Activated CD4-positive, alpha-beta T cell treated with anti-CD3 and anti-CD28 coated beads, Interleukin-2, amount 10 ng/mL, durations not matched to agents 7 days and 5 days (primary cell): Measurements from ENCODE around the gene ARMC3. TPM values are rescaled to one million over a fixed set of nuclear protein-coding genes. Genes with fewer than 3 reads are reported as not detected.
A peak's percentile ranks its signal among the peaks of the same experiment; 100 is the strongest.
"Not testable (repeated sequence)": the region's sequence is repeated elsewhere in the genome, so short reads cannot be mapped to it uniquely, and the experiment has no call there.

ENCODE experiments used
- CTCF ChIA-PET: fragments of 350-600 bp; sonication (Branson Sonifier 250); formaldehyde crosslinking; loops from one replicate; lab custom pipeline; 2021; ENCODE audit warnings: antibody characterized with exemption; lab: Charles Lee
- POLR2A ChIA-PET: fragments of 350-600 bp; sonication (Branson Sonifier 250); formaldehyde crosslinking; loops from one replicate; lab custom pipeline; 2021; ENCODE audit warnings: antibody characterized with exemption; lab: Charles Lee
- DNase-seq: peaks from one replicate; pipeline ENCODE4 v3.0.0-alpha.2; 2020
- H3K27ac Mint-ChIP-seq: one replicate; pipeline ENCODE4 v1.8.0; 2021; ENCODE audit warnings: mild to moderate bottlenecking, moderate library complexity, mixed read lengths
- H3K27me3 Mint-ChIP-seq: one replicate; pipeline ENCODE4 v1.8.0; 2021; ENCODE audit warnings: mixed read lengths
- H3K36me3 Mint-ChIP-seq: one replicate; pipeline ENCODE4 v1.8.0; 2021; ENCODE audit warnings: low read depth, mixed read lengths
- H3K4me1 Mint-ChIP-seq: one replicate; pipeline ENCODE4 v1.8.0; 2021; ENCODE audit warnings: mixed read lengths
- H3K4me3 Mint-ChIP-seq: one replicate; pipeline ENCODE4 v1.8.0; 2021; ENCODE audit warnings: mild to moderate bottlenecking, moderate library complexity, mixed read lengths
- H3K9me3 Mint-ChIP-seq: one replicate; pipeline ENCODE4 v1.8.0; 2021; ENCODE audit warnings: mixed read lengths
- total RNA-seq, 2 experiments: library from RNA; stranded (reverse); gene quantifications; one replicate each; pipeline ENCODE4 v1.2.3, GENCODE V29; 2021

ARMC3 gene
- total RNA-seq, 2 experiments from 2014 or later = not detected

DNA sequence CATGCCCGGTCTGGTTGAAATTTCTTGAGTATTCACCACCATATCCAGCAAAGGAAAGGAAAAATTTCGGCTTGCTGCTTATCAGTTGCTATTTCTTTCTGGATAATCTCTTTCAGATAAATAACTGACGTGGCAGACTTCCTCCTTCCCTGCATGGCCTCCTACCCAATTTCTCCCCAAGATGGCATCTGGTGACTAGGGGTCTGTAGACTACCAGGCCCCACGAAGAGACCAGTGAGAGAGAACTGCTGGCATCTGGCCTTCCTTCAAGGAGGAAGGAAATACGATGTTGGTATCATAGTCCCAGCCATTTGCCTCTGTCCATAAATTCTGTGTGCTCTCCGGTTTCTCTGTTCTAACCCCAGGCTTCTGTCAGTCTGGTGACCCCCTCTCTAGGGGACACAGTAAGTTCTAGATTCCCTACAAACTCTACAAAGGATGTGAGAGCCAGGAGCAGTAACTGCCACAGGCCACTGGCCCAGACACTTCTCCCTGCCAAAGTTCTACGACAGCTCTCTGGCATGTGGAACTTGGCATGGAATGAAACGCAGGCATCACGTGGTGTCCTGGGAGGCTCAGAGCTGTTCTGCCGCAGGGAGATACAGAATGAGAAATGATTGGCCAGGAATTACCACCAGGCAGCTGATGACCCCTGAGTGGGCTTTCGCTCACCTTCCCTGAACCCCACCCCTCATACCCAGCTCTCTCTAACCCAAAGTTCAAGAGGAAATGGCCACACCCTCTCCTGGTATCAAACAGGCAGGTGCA, 137.5 kb downstream of the ARMC3 start:
- no peaks in the 10 kb centered on the region for H3K9me3 Mint-ChIP-seq
- H3K27me3 Mint-ChIP-seq = peaks cover 5% of the 10 kb centered on the region
- ChIA-PET POLR2A (no interaction called here), CTCF (no interaction called here)
- H3K36me3 Mint-ChIP-seq = no peaks in the 10 kb centered on the region
- H3K4me3 Mint-ChIP-seq = no peak overlapping the region
- no peak for DNase-seq
- H3K27ac Mint-ChIP-seq = no peak overlapping the region
- peaks cover 2% of the 10 kb centered on the region for H3K4me1 Mint-ChIP-seq

GRCh38 chr10:23067337-23067736, 139.5 kb downstream of the ARMC3 start:
- ChIA-PET CTCF (no interaction called here), POLR2A (no interaction called here)
- H3K27me3 Mint-ChIP-seq = no peaks in the 10 kb centered on the region
- no peaks in the 10 kb centered on the region for H3K36me3 Mint-ChIP-seq
- DNase-seq = no peak
- no peaks in the 10 kb centered on the region for H3K9me3 Mint-ChIP-seq
- H3K4me1 Mint-ChIP-seq = peaks cover 2% of the 10 kb centered on the region
- no peak overlapping the region for H3K4me3 Mint-ChIP-seq
- H3K27ac Mint-ChIP-seq = no peak overlapping the region

DNA sequence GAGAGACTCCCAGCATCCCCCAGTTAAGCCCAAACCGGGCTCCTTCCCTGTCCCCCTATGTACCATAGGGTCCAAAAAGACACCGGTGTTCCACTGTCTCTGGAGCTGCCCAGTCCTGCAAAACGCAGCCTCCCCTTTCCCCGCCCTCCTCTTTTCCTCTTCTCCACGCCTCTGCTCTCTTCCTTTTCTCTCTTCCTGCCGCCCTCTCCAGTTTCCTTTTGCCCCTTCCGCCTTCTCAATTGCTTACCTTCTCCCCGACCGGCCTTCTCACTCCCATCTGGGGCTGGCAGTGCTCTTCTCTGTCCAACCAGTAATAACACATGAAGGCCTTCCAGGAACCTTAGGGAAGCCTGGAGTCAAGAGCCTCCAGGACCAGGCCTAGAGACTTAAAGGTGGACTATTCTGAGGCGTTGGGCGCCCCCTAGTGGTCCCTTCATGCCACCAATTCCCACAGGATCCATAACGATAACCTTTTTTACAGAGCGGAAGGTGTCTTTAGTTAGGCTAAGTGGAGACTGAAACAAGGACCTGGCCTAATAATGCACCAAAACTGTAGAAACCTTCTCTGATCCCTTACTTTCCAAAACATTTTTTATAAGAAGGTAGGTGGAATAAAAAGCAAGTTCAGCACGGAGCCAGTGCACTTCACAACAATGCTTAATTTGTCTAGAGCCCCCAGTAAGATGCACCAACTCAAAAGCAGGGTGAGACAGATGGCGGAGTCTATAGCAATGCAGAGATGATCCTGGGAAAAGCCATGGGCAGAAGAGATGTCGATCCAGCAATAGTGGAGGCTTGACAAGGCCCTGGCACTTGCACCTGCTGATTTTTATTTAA, 140.3 kb downstream of the ARMC3 start:
- ChIA-PET CTCF (no interaction called here), POLR2A (no interaction called here)
- Mint-ChIP-seq H3K27me3 (no peaks in the 10 kb centered on the region), H3K9me3 (no peaks in the 10 kb centered on the region), H3K36me3 (no peaks in the 10 kb centered on the region), H3K27ac (peak overlapping the region; percentile 27), H3K4me3 (no peak overlapping the region), H3K4me1 (peaks cover 2% of the 10 kb centered on the region)
- peak; percentile 68 for DNase-seq

- Mint-ChIP-seq H3K36me3 (no peaks in the 10 kb centered on the region), H3K27ac (no peak overlapping the region), H3K4me3 (no peak overlapping the region), H3K4me1 (peaks cover 2% of the 10 kb centered on the region), H3K9me3 (no peaks in the 10 kb centered on the region), H3K27me3 (no peaks in the 10 kb centered on the region)
- ChIA-PET POLR2A (no interaction called here), CTCF (no interaction called here)
- no peak for DNase-seq
These were observed 141.4 kb downstream of the ARMC3 start for GRCh38 chr10:23069019-23069815.

GRCh38 chr10:23070092-23070912, 142.4 kb downstream of the ARMC3 start:
- H3K4me3 Mint-ChIP-seq, H3K36me3 Mint-ChIP-seq, DNase-seq, H3K9me3 Mint-ChIP-seq, CTCF ChIA-PET, H3K27me3 Mint-ChIP-seq, H3K4me1 Mint-ChIP-seq, POLR2A ChIA-PET, H3K27ac Mint-ChIP-seq: not testable (repeated sequence)

GRCh38 chr10:23070913-23071218, 143.0 kb downstream of the ARMC3 start:
- Mint-ChIP-seq H3K9me3 (no peaks in the 10 kb centered on the region), H3K4me3 (no peak overlapping the region), H3K4me1 (peaks cover 2% of the 10 kb centered on the region), H3K36me3 (no peaks in the 10 kb centered on the region), H3K27me3 (peaks cover 1% of the 10 kb centered on the region), H3K27ac (no peak overlapping the region)
- DNase-seq = no peak
- POLR2A ChIA-PET = no interaction called here
- CTCF ChIA-PET = interaction anchor here (0.6 kb wide), 1 partner anchor 1071 kb away, joined by 3 read pairs; no protein-coding TSS in a partner anchor

- not testable (repeated sequence) for H3K4me1 Mint-ChIP-seq
These were observed 144.7 kb downstream of the ARMC3 start for GRCh38 chr10:23072593-23072992.

DNA sequence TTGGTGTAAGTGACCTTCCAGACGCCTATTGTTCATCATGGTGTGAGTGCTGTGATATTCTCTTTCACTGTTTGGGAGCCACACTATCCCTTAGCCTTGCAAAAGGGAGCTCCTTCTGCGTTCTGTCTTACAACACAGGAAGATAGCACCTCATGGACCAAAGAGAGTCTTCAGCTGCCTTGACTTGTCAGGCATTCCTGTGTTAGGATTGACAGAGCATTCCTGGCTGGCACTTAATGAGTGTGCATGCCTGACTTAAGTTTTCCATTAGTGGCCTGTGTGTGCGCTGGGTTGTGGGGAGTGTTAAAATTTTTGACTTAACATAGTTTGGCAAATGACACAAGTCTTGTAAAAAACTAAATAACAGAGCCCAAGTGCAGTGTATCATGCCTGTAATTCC, 145.7 kb downstream of the ARMC3 start:
- CTCF ChIA-PET = no interaction called here
- Mint-ChIP-seq H3K36me3 (no peaks in the 10 kb centered on the region), H3K4me3 (no peak overlapping the region), H3K27ac (no peak overlapping the region), H3K4me1 (no peaks in the 10 kb centered on the region), H3K27me3 (peaks cover 16% of the 10 kb centered on the region), H3K9me3 (no peaks in the 10 kb centered on the region)
- DNase-seq = no peak
- POLR2A ChIA-PET = no interaction called here

More at GRCh38 chr10:23072593-23072992, 144.7 kb downstream of the ARMC3 start:
- H3K27me3 Mint-ChIP-seq = peaks cover 11% of the 10 kb centered on the region
- H3K9me3 Mint-ChIP-seq, H3K4me3 Mint-ChIP-seq, POLR2A ChIA-PET, CTCF ChIA-PET, H3K27ac Mint-ChIP-seq, H3K36me3 Mint-ChIP-seq, DNase-seq: not testable (repeated sequence)

- H3K36me3 Mint-ChIP-seq = no peaks in the 10 kb centered on the region
- ChIA-PET POLR2A (no interaction called here), CTCF (no interaction called here)
- no peak for DNase-seq
- no peak overlapping the region for H3K27ac Mint-ChIP-seq
- no peaks in the 10 kb centered on the region for H3K4me1 Mint-ChIP-seq
- H3K9me3 Mint-ChIP-seq = no peaks in the 10 kb centered on the region
- no peak overlapping the region for H3K4me3 Mint-ChIP-seq
- peaks cover 28% of the 10 kb centered on the region for H3K27me3 Mint-ChIP-seq
These were observed 147.8 kb downstream of the ARMC3 start for GRCh38 chr10:23075672-23076071.

DNA sequence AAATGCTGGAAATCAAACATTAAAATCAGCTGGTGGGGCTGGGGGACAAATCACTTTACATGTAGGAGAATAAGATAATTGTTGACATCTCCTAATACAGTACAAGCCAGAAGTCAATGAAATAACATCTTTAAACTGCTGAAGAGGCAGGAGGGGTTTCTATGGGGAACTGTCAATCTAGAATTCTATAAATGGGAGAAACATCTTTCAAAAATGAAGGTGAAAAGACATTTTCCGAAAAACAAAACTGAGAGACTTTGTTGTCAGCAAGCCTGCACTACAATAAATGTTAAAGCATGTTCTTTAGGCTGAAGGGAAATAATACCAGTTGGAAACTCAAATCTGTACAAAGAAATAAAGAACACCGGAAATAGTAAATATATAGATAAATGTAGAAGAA, 150.3 kb downstream of the ARMC3 start:
- H3K36me3 Mint-ChIP-seq = no peaks in the 10 kb centered on the region
- H3K27me3 Mint-ChIP-seq = peaks cover 37% of the 10 kb centered on the region
- no peak overlapping the region for H3K27ac Mint-ChIP-seq
- ChIA-PET CTCF (no interaction called here), POLR2A (no interaction called here)
- no peak for DNase-seq
- no peaks in the 10 kb centered on the region for H3K4me1 Mint-ChIP-seq
- no peak overlapping the region for H3K4me3 Mint-ChIP-seq
- no peaks in the 10 kb centered on the region for H3K9me3 Mint-ChIP-seq

- no peak for DNase-seq
- no peak overlapping the region for H3K27ac Mint-ChIP-seq
- ChIA-PET CTCF (interaction anchor here (0.9 kb wide), 1 partner anchor 374 kb away, joined by 3 read pairs; no protein-coding TSS in a partner anchor), POLR2A (interaction anchor here (0.7 kb wide), 1 partner anchor 17 kb away, joined by 3 read pairs; no protein-coding TSS in a partner anchor)
- no peaks in the 10 kb centered on the region for H3K36me3 Mint-ChIP-seq
- H3K4me1 Mint-ChIP-seq = no peaks in the 10 kb centered on the region
- H3K9me3 Mint-ChIP-seq = peaks cover 1% of the 10 kb centered on the region
- H3K27me3 Mint-ChIP-seq = peaks cover 38% of the 10 kb centered on the region
- H3K4me3 Mint-ChIP-seq = no peak overlapping the region
These were observed 151.8 kb downstream of the ARMC3 start for GRCh38 chr10:23079700-23080099.

DNA sequence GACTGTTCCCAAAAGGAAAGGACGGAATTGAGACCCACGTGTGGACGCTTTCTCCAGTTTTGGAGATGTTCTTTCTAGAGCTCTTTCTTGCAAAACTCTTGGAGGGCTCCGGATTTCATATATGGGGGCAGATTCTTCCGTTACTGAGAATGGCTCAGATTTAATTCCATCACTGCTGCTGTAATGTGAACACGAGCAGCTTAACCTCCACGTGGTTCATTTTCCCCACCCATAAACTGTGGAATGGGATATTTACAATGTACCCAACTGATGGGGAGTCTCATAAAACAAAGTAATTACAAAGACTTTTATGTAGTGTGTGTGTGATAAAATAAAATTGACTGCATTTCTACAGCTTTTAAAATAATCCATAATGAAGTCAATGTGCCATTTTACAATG, 152.4 kb downstream of the ARMC3 start:
- Mint-ChIP-seq H3K27me3 (peaks cover 41% of the 10 kb centered on the region), H3K4me3 (no peak overlapping the region), H3K27ac (no peak overlapping the region), H3K4me1 (no peaks in the 10 kb centered on the region), H3K9me3 (peaks cover 3% of the 10 kb centered on the region), H3K36me3 (no peaks in the 10 kb centered on the region)
- CTCF ChIA-PET = interaction anchor here (1.0 kb wide), 1 partner anchor 34 kb away, joined by 3 read pairs; no protein-coding TSS in a partner anchor
- no peak for DNase-seq
- POLR2A ChIA-PET = interaction anchor here (0.7 kb wide), 1 partner anchor 17 kb away, joined by 3 read pairs; no protein-coding TSS in a partner anchor
